ENCODE data around the gene NR6A1. TPM values are rescaled to one million over a fixed set of nuclear protein-coding genes. Genes with fewer than 3 reads are reported as not detected.

Gene NR6A1
- total and polyA plus RNA-seq, 2 of the 13 experiments (the other 11 are each of a cell fraction or from before 2014, with no cell fraction given) = 28.1 to 31.5 TPM

DNA sequence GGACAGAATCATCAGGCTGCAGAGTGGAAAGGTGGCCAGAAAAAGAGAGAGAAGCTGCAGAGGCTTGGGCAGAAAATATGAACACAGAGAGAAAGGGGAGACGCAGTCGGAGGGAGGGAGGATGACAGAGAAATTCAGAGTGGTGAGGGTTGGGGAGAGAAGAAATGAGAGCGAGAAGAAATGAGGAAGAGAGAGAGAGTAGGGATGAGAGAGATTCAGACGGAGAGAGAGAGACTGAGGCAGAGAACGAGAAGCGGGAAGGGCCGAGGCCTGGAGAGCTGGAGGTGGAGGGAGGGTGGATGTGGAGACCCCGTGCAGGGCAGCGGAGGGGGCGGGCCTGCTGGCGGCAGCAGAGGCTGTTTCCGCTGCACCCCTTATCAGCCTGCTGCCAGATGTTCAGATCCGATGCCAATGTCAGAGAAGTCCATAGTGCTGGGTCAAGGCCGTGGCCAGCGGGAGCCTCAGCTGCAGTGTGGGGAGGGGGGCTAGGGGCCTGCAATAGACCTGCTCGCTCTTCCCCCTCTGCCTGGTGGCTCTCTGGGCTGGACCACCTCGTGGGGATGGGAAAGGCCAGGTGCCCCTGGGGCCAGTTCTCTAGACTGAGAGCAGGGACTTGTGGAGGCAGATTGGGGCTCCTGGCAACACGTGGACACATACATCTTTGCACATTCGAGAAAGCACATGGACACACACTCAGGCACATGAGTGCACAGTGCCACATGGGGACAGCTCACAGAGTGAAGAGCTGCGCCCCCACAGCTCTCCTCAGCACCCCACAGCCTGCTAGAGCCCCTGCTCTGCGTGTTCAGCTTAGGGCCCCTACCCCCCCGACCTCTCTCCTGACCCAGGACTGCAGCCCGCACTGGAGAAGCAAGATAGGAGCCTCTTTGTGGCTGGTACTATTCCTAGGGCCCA lies 259.0 kb downstream of the NR6A1 start (continued):
- TF ChIP-seq, protein P1, sequence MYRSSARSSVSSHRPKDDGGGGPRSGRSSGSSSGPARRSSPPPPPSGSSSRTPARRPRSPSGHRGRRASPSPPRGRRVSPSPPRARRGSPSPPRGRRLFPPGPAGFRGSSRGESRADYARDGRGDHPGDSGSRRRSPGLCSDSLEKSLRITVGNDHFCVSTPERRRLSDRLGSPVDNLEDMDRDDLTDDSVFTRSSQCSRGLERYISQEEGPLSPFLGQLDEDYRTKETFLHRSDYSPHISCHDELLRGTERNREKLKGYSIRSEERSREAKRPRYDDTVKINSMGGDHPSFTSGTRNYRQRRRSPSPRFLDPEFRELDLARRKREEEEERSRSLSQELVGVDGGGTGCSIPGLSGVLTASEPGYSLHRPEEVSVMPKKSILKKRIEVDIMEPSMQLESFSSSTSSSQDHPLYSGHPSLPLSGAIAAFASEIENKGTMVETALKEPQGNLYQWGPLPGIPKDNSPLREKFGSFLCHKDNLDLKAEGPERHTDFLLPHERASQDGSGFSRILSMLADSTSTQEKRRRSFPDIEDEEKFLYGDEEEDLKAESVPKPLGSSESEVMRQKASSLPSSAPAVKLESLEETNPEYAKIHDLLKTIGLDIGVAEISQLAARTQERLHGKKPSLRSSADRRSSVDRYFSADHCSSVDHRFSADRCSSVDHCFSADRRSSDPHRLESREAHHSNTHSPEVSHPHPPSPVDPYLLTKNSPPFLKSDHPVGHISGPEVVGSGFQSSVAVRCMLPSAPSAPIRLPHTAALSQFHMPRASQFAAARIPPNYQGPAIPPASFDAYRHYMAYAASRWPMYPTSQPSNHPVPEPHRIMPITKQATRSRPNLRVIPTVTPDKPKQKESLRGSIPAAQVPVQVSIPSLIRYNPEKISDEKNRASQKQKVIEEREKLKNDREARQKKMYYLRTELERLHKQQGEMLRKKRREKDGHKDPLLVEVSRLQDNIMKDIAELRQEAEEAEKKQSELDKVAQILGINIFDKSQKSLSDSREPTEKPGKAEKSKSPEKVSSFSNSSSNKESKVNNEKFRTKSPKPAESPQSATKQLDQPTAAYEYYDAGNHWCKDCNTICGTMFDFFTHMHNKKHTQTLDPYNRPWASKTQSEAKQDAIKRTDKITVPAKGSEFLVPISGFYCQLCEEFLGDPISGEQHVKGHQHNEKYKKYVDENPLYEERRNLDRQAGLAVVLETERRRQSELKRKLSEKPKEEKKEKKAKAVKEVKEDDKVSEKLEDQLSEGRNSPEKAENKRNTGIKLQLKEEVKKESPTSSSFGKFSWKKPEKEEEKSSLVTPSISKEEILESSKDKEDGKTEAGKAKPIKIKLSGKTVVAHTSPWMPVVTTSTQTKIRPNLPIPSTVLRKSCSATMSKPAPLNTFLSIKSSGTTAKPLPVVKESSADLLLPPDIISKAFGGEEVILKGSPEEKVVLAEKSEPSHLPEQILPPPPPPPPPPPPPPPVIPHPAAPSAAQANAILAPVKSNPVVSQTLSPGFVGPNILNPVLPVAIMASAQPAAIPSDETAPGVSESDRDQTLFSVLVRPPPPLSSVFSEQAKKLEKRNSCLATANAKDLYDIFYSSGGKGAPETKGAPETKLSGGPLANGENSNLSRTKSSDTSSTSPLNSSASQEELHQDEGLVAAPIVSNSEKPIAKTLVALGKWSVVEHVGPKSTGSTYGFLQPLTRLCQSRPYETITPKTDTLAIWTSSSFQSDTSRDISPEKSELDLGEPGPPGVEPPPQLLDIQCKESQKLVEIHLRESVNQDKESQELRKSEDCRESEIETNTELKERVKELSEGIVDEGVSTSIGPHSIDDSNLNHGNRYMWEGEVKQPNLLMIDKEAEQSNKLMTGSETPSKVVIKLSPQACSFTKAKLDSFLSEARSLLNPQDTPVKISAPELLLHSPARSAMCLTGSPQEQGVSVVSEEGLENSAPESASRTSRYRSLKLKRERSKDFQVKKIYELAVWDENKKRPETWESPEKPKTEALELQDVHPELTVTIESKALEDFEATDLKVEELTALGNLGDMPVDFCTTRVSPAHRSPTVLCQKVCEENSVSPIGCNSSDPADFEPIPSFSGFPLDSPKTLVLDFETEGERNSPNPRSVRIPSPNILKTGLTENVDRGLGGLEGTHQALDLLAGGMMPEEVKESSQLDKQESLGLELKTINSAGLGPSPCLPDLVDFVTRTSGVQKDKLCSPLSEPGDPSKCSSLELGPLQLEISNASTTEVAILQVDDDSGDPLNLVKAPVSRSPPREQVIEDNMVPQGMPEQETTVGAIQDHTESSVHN (CRISPR knock-in tag; IDR thresholded peaks at IDR 0.05) = 0 out of 2 replicates have a peak, but pooled peaks have one; percentile 4
- TF ChIP-seq ZNF720 (CRISPR knock-in tag; IDR thresholded peaks at IDR 0.05) = peak; percentile 60; the same call in 1 of the 2 replicates
- TF ChIP-seq KLF6 (CRISPR knock-in tag; IDR thresholded peaks at IDR 0.05) = no peak
- TF ChIP-seq HMG20B (CRISPR knock-in tag; conservative IDR thresholded peaks at IDR 0.05) = no peak
- TF ChIP-seq ZNF337 (CRISPR knock-in tag; IDR thresholded peaks at IDR 0.05; ENCODE audit: borderline replicate concordance, low read depth) = no peak
- no peak for TF ChIP-seq SIN3B (IDR thresholded peaks at IDR 0.05; ENCODE audit: low read length)
- TF ChIP-seq ZEB1 (IDR thresholded peaks at IDR 0.05; ENCODE audit: insufficient replicate concordance, low read depth) = no peak
- TF ChIP-seq, protein P2, sequence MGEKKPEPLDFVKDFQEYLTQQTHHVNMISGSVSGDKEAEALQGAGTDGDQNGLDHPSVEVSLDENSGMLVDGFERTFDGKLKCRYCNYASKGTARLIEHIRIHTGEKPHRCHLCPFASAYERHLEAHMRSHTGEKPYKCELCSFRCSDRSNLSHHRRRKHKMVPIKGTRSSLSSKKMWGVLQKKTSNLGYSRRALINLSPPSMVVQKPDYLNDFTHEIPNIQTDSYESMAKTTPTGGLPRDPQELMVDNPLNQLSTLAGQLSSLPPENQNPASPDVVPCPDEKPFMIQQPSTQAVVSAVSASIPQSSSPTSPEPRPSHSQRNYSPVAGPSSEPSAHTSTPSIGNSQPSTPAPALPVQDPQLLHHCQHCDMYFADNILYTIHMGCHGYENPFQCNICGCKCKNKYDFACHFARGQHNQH (CRISPR knock-in tag; IDR thresholded peaks at IDR 0.05) = peak; percentile 63; the same call in 1 of the 2 replicates
- TF ChIP-seq ARHGAP35 (CRISPR knock-in tag; IDR thresholded peaks at IDR 0.05; ENCODE audit: borderline replicate concordance) = peak; percentile 83
- TF ChIP-seq ZNF766 (CRISPR knock-in tag; IDR thresholded peaks at IDR 0.05; ENCODE audit: borderline replicate concordance) = no peak
- no peak for TF ChIP-seq ATRX (CRISPR knock-in tag; IDR thresholded peaks at IDR 0.05; ENCODE audit: borderline replicate concordance)
- peak; percentile 8 for TF ChIP-seq RBM22 (optimal IDR thresholded peaks at IDR 0.05; ENCODE audit: low read length)
- no peak for TF ChIP-seq ZNF251 (CRISPR knock-in tag; IDR thresholded peaks at IDR 0.05)
- TF ChIP-seq ZFAT (CRISPR knock-in tag; conservative IDR thresholded peaks at IDR 0.05) = no peak
- TF ChIP-seq, protein P3, sequence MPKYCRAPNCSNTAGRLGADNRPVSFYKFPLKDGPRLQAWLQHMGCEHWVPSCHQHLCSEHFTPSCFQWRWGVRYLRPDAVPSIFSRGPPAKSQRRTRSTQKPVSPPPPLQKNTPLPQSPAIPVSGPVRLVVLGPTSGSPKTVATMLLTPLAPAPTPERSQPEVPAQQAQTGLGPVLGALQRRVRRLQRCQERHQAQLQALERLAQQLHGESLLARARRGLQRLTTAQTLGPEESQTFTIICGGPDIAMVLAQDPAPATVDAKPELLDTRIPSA (CRISPR knock-in tag; IDR thresholded peaks at IDR 0.05; ENCODE audit: borderline replicate concordance) = no peak
- TF ChIP-seq JUNB (CRISPR knock-in tag; IDR thresholded peaks at IDR 0.05; ENCODE audit: borderline replicate concordance) = no peak; the same call in 1 of the 2 replicates
